Right lung (tissue), 5 donors: Measurements from ENCODE around the gene FOXL1. TPM values are rescaled to one million over a fixed set of nuclear protein-coding genes. Genes with fewer than 3 reads are reported as not detected.

Experiments
- DNase-seq, 2 donors: peaks; one replicate each; pipeline ENCODE4 v3.0.0-alpha.2; 2013
- polyA plus RNA-seq, 5 donors: library from polyadenylated mRNA; unstranded; fragments of 120-200 nt; gene quantifications; one replicate each; pipeline versions ENCODE4 v1.2.1 to v1.2.3, GENCODE V29; 2013; ENCODE audit warnings: inconsistent platforms in 1 of 5, low replicate concordance in 1 of 5; ENCODE audit not compliant: insufficient read length in 5 of 5, insufficient read depth in 1 of 5

FOXL1 gene
- polyA plus RNA-seq, 5 donors, result 5.0 to 6.4 (median 5.2) TPM

DNA sequence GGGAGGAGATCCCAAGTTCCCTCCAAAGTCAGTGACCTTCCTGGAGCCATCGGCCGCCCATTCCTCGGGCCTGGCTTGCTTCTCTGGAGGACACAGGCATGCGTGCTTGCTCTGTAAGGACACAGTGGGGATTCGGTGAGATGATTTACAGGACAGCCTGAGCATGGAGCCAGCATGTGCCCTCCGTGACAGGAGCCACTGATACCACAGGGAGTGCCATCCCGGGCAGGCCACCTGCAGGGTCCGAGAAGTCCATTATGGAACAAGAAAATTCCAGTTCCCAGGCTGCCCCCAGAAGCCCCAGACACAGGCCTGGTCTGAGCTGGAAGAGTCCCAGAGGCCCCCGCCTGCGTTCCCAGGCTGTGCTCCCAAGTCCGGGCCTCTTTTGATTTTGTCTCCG, 47.9 kb downstream of the FOXL1 start:
- no peak for DNase-seq

DNA sequence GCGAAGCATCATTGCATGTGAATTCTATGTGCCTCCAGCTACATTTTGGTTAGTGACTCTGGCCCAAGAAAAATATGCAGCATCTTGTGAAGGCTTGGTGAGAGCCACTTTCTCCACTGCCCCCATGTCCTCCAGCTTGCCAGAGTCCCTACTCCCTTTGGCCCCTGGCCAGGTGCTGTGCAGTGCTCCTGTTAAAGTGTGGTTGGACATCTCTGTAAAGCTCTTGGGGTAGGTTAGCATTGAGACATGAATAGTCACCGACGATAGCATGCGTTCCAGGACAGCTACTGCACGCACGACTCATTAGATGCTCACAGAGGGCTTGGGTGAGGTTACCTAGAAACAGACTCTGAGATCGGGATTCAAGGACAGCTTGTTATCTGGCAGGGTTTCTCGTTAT, 48.6 kb downstream of the FOXL1 start:
- DNase-seq, result no peak

DNA sequence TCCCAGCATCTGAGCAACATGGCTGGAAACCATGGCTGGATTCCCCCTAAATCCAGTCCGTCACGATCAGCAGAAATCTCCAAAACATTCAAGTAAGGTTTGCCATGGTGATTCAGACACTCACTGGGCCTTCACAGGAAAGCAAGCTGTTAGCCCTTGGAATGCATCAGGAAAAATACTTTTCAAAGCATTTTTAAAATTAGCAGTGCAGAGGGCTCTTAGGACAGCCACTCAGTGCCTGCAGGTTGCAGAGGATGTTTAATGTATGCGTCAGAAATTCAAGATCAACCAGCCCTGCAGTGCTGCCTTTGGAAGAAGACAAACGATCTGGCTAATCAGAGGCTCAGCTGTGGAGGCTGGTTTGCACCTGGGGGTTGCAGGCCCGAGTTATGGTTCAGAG, 50.3 kb downstream of the FOXL1 start:
- no peak for DNase-seq

DNA sequence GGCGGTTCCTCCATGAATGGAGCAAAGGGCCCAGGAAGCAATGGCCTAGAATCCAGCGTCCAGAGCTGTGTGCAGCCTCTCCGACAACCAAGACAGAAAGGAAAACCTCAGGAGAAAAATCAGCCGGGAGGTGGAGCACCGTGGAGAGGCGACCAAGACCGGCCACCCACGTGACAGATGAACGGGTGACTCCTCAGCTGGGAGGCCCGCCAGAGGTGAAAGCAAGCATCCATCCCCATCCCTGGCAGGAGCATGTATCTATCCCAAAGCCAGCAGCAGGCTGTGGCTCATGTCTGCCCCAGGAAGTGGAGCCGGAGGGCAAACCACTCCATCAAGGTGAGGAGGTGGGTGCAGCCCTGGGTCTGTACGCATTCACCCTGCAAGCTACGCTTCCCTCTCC, 52.1 kb downstream of the FOXL1 start:
- DNase-seq, result no peak

DNA sequence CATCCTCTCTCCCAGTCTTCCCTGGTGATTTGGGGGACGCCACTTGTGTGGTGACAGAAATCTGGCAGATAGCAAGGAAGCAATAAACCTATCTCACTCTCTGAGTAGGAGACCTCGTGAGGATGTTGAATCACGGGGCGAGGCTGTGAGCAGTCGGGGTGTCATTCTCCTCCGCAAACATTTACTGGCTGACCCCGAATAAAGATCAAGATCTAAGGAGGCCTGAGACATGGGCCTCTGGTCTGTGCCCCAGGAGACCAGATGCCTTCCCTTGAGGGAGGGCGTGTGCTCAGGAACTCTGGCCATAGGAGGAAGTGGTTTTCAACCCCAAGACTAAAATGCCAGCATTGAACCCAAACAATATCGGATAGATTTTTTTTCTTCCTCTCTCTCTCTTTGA, 53.1 kb downstream of the FOXL1 start:
- DNase-seq, result no peak

Other genes with a start within 250 kb of the FOXL1 start
- 10 to 100 TPM; 35.6 to 47.5 (median 40.8) TPM for gene FOXF1, start 68.0 kb upstream of the FOXL1 start, polyA plus RNA-seq
- gene MTHFSD, start 23.3 kb upstream of the FOXL1 start, polyA plus RNA-seq, result 10 to 100 TPM; 22.5 to 30.8 (median 28.9) TPM
- under 1 TPM; 0.31 to 0.95 (median 0.72) TPM for gene FOXC2, start 11.7 kb upstream of the FOXL1 start, polyA plus RNA-seq